Measurements from ENCODE around the gene PITX3.
"Not testable (repeated sequence)": the region's sequence is repeated elsewhere in the genome, so short reads cannot be mapped to it uniquely, and the experiment has no call there.

The PITX3 gene

DNA sequence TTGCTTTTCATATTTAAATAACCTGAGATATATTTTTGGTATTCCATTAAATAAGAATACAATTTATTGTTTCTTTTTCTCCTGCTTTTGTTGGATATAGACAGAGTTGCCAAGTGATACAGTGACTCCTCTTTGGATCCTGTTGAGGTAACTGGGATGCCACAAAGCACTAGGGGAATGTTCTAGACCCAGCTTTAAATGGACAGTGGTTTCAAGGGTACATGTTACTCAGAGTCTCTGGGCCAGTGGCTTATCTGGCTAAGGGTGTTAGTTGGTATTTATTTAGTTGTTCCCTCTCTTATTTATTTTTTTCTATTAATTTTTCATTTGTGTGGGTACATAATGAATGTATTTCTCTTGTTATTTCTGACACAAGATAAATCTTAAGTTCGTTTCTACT is 13.1 kb upstream of the PITX3 start:
- no peak for DNase-seq
- ATAC-seq, result no peak

DNA sequence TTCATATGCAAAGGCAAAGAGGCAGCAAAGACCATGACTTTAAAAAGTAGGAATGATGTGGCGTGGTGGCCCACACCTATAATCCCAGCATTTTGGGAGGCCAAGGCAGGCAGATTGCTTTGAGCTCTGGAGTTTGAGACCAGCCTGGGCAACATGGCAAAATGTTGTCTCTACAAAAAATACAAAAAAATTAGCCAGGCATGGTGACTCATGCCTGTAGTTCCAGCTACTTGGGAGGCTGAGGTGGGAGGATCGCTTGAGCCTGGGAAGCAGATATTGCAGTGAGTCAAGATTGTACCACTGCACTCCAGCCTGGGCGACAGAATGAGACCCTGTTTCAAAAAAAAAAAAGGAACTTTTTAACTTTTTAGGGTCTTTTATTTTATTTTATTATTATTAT is 11.2 kb upstream of the PITX3 start:
- ATAC-seq, DNase-seq: not testable (repeated sequence)

GRCh38 chr10:102247734-102248133 is 6.4 kb upstream of the PITX3 start:
- no peak for ATAC-seq
- DNase-seq, result no peak

GRCh38 chr10:102246261-102246660 is 4.9 kb upstream of the PITX3 start:
- ATAC-seq (no peak), DNase-seq (no peak)

DNA sequence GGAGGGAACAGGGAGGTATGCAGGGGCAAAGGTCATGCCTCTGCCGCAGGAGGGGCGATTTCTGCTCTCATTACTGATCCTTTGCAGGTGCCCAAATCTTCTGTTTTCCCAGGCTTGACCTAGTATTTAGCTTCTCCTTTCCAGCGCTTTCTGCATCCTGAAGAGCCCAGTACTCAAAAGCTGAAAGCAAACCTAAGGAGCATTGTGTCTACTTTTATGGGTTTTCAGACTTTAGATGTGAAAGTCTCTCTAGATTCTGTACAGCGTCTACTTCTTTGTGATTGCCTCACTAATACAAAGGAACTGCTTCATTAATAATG is 4.6 kb upstream of the PITX3 start:
- no peak for DNase-seq
- ATAC-seq, result no peak

- ATAC-seq (peak; percentile 94), DNase-seq (peak; percentile 86)
These were observed 4.0 kb upstream of the PITX3 start, which contains the start of gene GBF1 for GRCh38 chr10:102245082-102245931. TSS of gene GBF1 (plus strand) at chr10:102245532. CDS start at chr10:102258939, 13,407 bp downstream.

DNA sequence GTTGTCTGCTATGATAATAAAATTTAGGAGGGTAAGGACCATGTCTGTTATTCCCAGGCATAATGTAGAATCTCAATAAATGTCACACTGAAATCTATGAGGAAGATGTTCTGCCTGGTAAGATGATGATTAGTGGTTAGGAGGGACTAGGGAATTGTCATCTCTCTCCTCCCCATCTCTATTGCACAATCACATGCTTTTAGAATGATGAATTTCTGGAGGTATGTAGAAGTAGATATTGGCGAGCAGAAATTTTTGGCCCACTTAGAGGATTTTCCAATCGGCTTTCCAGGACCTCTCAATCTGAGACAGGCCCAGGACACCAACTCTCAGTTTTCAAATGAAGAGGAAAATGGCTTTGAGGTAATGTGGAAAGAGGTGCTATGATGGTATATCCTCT is 2.0 kb upstream of the PITX3 start:
- DNase-seq (no peak), ATAC-seq (no peak)

DNA sequence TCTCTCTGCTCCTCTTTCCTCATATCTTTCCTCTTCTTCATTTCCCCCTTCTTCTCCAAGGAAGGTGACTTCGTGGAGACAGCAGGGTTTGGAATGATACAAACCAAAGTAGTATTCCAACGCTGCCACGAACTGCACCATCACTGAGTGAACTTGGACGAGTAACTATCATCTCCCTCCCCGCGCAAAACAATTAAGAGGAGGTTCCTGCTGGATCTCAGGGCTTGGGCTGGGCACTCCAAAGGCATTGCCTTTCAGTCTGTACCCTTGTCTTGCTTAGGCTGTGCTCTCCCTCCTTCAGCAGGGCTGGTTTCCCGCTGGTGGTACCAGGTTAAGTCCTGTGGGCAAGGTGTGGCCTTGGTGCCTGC is 790 bp upstream of the PITX3 start:
- no peak for ATAC-seq
- no peak for DNase-seq

DNA sequence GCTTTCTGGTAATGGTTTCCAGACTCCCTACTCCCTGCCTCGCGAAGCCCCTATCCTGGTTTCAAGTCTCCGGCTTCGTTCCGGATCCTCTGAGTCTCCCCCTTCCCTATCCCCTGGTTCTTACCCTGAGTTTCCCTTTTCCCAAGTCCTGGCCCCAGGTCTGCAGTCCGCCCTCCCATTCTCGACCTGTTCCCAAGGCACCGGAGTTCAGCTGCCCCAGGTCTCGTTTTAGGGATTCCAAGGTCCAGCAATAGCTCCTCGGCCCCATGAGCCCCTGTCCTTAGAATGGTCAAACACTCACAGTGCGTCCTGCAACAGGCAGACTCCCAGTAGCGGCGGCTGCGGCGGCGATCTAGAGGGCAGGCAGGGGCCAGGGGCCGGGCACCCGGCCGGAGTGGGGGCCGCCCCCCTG is 274 bp downstream of the PITX3 start:
- DNase-seq (no peak), ATAC-seq (no peak)

- DNase-seq (no peak), ATAC-seq (no peak)
These were observed 763 bp downstream of the PITX3 start for GRCh38 chr10:102240467-102241031.

DNA sequence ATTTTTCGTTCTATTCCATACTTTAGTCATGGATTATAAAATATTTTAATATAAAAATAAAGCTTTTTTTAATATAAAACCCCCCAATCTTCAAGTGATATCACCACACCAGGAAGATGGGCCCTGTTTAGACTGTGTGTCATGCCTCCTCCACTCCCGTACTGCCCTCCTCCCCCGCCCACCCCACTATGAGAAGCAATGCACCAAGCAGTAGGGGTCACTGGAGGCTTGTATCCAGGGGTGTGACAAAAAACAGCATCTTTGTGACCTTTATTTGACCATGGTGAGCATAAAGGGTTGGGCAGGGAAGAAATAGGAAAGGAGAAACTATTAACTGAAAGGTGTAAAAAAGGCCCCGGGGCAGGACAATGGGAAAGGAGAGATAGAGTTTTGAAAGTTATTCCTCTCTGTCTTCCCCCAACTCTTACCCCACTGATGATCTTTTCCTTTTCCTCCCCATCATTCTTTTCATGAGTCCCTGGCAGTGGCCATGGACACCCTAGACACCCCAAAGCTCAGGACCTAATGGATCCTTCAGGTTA is 3.5 kb downstream of the PITX3 start:
- ATAC-seq (no peak), DNase-seq (no peak)

- DNase-seq (no peak), ATAC-seq (no peak)
These were observed 5.3 kb downstream of the PITX3 start for GRCh38 chr10:102236006-102236405.

GRCh38 chr10:102235598-102235920 is 5.8 kb downstream of the PITX3 start:
- ATAC-seq (no peak), DNase-seq (no peak)

DNA sequence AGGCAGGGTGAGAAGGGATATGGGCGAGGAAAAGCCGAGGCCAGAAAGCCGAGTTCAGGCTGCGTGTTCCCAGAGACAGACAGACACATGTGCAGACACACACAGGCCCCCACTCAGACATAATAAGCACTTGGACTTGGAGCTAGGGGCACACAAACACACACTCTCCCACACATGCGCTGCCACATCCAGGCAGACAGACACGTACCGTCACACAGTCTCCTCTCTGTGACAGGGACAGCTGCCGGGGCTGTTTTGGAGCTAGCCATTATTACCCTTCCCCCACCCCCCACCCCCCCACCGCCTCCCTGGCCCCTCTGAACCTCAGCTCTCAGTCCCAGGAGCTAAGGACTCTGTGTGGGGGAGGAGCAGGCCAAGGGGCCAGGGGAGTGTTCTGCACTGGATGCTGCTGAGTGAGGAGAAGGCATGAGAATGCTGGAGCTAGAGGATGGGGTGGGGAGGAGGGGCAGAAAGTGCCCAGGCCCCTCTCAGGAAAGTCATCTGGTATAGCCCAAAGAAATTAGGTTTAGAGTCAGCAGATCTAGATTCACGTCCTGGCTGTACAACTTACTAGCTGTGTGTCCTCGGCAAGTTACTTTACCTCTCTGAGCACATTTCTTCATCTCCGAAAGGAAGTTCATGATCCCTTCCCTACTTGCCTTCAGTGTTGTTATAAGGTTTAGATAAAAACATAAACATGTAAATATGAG is 6.3 kb downstream of the PITX3 start:
- ATAC-seq (no peak), DNase-seq (no peak)

DNA sequence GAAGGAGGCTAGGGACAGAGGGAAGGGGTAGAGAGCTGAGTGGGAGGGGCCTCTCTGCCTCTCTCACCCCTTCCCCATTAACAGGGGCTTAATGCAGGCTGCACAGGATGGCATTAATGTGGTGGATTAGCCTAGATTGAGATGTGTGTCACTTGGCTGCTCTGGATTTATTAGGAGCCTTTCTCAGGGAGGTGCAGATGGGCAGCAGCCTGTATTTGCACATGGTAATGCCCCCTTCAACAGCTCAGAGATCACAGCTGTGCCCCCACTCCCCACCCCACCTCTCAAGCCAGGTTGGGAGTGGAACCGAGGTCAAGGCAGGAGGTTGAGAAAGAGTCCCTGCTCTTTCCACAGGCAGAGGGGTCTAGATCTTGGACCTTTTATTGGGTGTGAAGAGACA is 7.3 kb downstream of the PITX3 start:
- ATAC-seq (no peak), DNase-seq (no peak)

- DNase-seq (peak; percentile 83), ATAC-seq (peak; percentile 66)
These were observed 9.7 kb downstream of the PITX3 start for GRCh38 chr10:102231357-102232318.

DNA sequence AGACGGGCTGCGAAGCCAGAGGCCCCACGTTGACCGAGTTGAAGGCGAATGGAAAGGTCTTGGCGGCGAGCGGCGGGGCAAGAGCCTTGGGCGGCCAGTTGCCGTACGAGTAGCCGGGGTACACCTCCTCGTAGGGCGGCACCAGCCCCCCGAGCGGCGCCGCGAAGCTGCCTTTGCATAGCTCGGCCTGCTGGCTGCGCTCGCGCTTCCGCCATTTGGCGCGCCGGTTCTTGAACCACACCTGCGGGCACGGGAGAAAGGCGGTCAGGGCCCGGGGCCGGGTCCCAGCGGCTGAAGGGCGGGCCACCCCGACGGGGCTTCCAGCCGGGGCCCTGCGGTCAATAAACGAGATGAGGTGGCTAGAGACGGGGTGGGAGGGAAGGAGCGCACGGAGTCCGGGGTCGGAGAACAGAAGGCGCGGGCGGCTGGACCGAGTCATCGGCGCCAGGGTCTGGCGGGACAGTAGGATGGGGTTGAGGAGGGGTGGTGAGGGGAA is 10.4 kb downstream of the PITX3 start:
- peak; percentile 62 for DNase-seq
- ATAC-seq, result no peak

- ATAC-seq (peak; percentile 36), DNase-seq (peak; percentile 53)
These were observed 10.9 kb downstream of the PITX3 start for GRCh38 chr10:102230264-102230860.

GRCh38 chr10:102229810-102230263 is 11.5 kb downstream of the PITX3 start:
- ATAC-seq, result peak; percentile 60

GRCh38 chr10:102227050-102227449 is 14.3 kb downstream of the PITX3 start:
- no peak for DNase-seq
- no peak for ATAC-seq

More at GRCh38 chr10:102229810-102230263, 11.5 kb downstream of the PITX3 start:
- peak; percentile 90 for DNase-seq

GRCh38 chr10:102226542-102226870 is 14.8 kb downstream of the PITX3 start:
- no peak for DNase-seq
- no peak for ATAC-seq
